HCT116 (cell line): ENCODE measurements around the gene ACER2. TPM values are rescaled to one million over a fixed set of nuclear protein-coding genes. Genes with fewer than 3 reads are reported as not detected.
"Not testable (repeated sequence)": the region's sequence is repeated elsewhere in the genome, so short reads cannot be mapped to it uniquely, and the experiment has no call there.

Experiments used
- ATAC-seq: fragments of 200-7000 bp; cut with Tn5 transposase; 2 replicates; pipeline ENCODE4 v1.9.1; 2020; ENCODE audit warnings: mild to moderate bottlenecking, moderate library complexity
- BruUV-seq: library from RNA; stranded (reverse); fragments of 400-500 nt; replicated peaks from 2 replicates; lab custom pipeline; 2021; lab: Mats Ljungman, UMichigan
- CTCF ChIA-PET: fragments of 300-600 bp; sonication (Branson Sonifier 250); formaldehyde crosslinking; loops from one replicate; lab custom pipeline; 2021; ENCODE audit warnings: antibody characterized with exemption; lab: Charles Lee
- POLR2A ChIA-PET: fragments of 300-600, 350-600 bp; sonication (Branson Sonifier 250); formaldehyde crosslinking; loops from one replicate; lab custom pipeline; 2021; ENCODE audit warnings: antibody characterized with exemption; lab: Charles Lee
- RAD21 ChIA-PET, 2 experiments: fragments of 300-600 bp; sonication (Branson Sonifier 250); formaldehyde crosslinking; loops; one replicate each; lab custom pipeline; 2023; ENCODE audit warnings: low total read pairs in 2 of 2; ENCODE audit not compliant: uncharacterized antibody in 2 of 2, unreplicated experiment in 2 of 2, low non-redundant PET in 1 of 2; lab: Charles Lee
- DNase-seq: peaks from one replicate; pipeline ENCODE4 v3.0.0-alpha.2; 2010; ENCODE audit warnings: low read depth, low spot score
- H2AFZ ChIP-seq: fragments of 200-600 bp; shearing (Covaris generic), sonication (generic); 2 replicates; pipeline ENCODE4 v1.6.1; 2017; ENCODE audit warnings: low read depth, mixed run types, mixed read lengths, antibody characterized with exemption, low read length; ENCODE audit not compliant: poor library complexity, severe bottlenecking
- H3K27ac ChIP-seq: 2 replicates; pipeline ENCODE4 v1.5.1; 2012; ENCODE audit warnings: low read depth, low read length
- H3K27me3 ChIP-seq: fragments of 200-600 bp; sonication (generic); 2 replicates; pipeline ENCODE4 v1.6.1; 2016; ENCODE audit warnings: mixed run types, low read length, mixed read lengths; ENCODE audit not compliant: insufficient read depth
- H3K36me3 ChIP-seq, 2 experiments: fragments of 200-500 bp in 1 of 2; fragments of 200-600 bp in 1 of 2; sonication (Bioruptor generic) in 1 of 2; sonication (generic) in 1 of 2; 2 replicates each; pipeline versions ENCODE4 v1.5.1 to v1.6.1; 2014 to 2016; ENCODE audit warnings: low read length in 2 of 2, inconsistent platforms in 1 of 2, mixed read lengths in 1 of 2, mixed run types in 1 of 2; ENCODE audit not compliant: insufficient read depth in 2 of 2, control insufficient read depth in 1 of 2
- H3K4me1 ChIP-seq, 2 experiments: fragments of 200-600 bp in 1 of 2; sonication (generic) in 1 of 2; 2 replicates each; pipeline versions ENCODE4 v1.5.1 to v1.6.1; 2012 to 2017; ENCODE audit warnings: low read length in 2 of 2, inconsistent platforms in 1 of 2, mild to moderate bottlenecking in 1 of 2, mixed read lengths in 1 of 2, mixed run types in 1 of 2, moderate library complexity in 1 of 2; ENCODE audit not compliant: insufficient read depth in 2 of 2, control insufficient read depth in 1 of 2
- H3K4me2 ChIP-seq: fragments of 200-600 bp; sonication (generic); 2 replicates; pipeline ENCODE4 v1.6.1; 2017; ENCODE audit warnings: mixed run types, low read length, mixed read lengths
- H3K4me3 ChIP-seq, 2 experiments: fragments of 200-600 bp in 1 of 2; sonication (generic) in 1 of 2; replicated peaks in 1 of 2; 2 replicates each; pipeline ENCODE4 v1.5.1; 2011 to 2016; ENCODE audit warnings: low read length in 2 of 2, control low read depth in 1 of 2, low read depth in 1 of 2, mild to moderate bottlenecking in 1 of 2, mixed read lengths in 1 of 2, mixed run types in 1 of 2
- H3K79me2 ChIP-seq: fragments of 200-600 bp; sonication (generic); 2 replicates; pipeline ENCODE4 v1.6.1; 2017; ENCODE audit warnings: mild to moderate bottlenecking, mixed run types, low read length, moderate library complexity, mixed read lengths; ENCODE audit not compliant: insufficient read depth
- H3K9ac ChIP-seq: fragments of 200-600 bp; sonication (generic); 2 replicates; pipeline ENCODE4 v1.6.1; 2016; ENCODE audit warnings: low read length, mixed read lengths
- H3K9me2 ChIP-seq: fragments of 200-600 bp; sonication (generic), shearing (Covaris generic); 2 replicates; pipeline ENCODE4 v1.6.1; 2017; ENCODE audit warnings: mixed run types, mild to moderate bottlenecking, moderate library complexity; ENCODE audit not compliant: insufficient read depth
- H3K9me3 ChIP-seq, 2 experiments: fragments of 200-500 bp in 1 of 2; fragments of 200-600 bp in 1 of 2; sonication (Bioruptor generic) in 1 of 2; sonication (generic) in 1 of 2; 2 replicates each; pipeline ENCODE4 v1.6.1; 2014 to 2017; ENCODE audit warnings: low read length in 2 of 2, mixed read lengths in 2 of 2, inconsistent platforms in 1 of 2, low read depth in 1 of 2, mild to moderate bottlenecking in 1 of 2, mixed run types in 1 of 2, moderate library complexity in 1 of 2; ENCODE audit not compliant: control insufficient read depth in 1 of 2, insufficient read depth in 1 of 2
- H4K20me1 ChIP-seq: fragments of 200-600 bp; sonication (generic), shearing (Covaris generic); 2 replicates; pipeline ENCODE4 v1.6.1; 2017; ENCODE audit warnings: mixed run types, mild to moderate bottlenecking, moderate library complexity; ENCODE audit not compliant: insufficient read depth
- ATF3 ChIP-seq: IDR thresholded peaks from 2 replicates; pipeline ENCODE4 v1.6.1; 2012
- CBX3 ChIP-seq: IDR thresholded peaks from 2 replicates; pipeline ENCODE4 v1.6.1; 2012; ENCODE audit warnings: low read depth
- CEBPB ChIP-seq: IDR thresholded peaks from 2 replicates; pipeline ENCODE4 v1.6.1; 2012; ENCODE audit warnings: low read depth
- EGR1 ChIP-seq: IDR thresholded peaks from 2 replicates; pipeline ENCODE4 v1.6.1; 2012; ENCODE audit warnings: low read depth
- ELF1 ChIP-seq: IDR thresholded peaks from 2 replicates; pipeline ENCODE4 v1.6.1; 2012; ENCODE audit warnings: low read depth, borderline replicate concordance
- EZH2 ChIP-seq: fragments of 200-600 bp; sonication (generic); IDR thresholded peaks from 2 replicates; pipeline ENCODE4 v1.6.1; 2017; ENCODE audit warnings: antibody characterized with exemption, mixed run types
- EZH2phosphoT487 ChIP-seq: fragments of 200-600 bp; IDR thresholded peaks from 2 replicates; pipeline ENCODE4 v1.6.1; 2018; ENCODE audit warnings: antibody characterized with exemption, borderline replicate concordance
- FOSL1 ChIP-seq: IDR thresholded peaks from 2 replicates; pipeline ENCODE4 v1.6.1; 2012; ENCODE audit warnings: low read depth
- POLR2A ChIP-seq: IDR thresholded peaks from 2 replicates; pipeline ENCODE4 v1.7.0; 2011; ENCODE audit warnings: borderline replicate concordance; ENCODE audit not compliant: insufficient read depth, insufficient read length; ENCODE audit errors: extremely low read depth
- REST ChIP-seq: IDR thresholded peaks from 2 replicates; pipeline ENCODE4 v1.6.1; 2012; ENCODE audit warnings: low read depth
- SIN3A ChIP-seq: IDR thresholded peaks from 2 replicates; pipeline ENCODE4 v1.6.1; 2012; ENCODE audit warnings: low read depth
- SP1 ChIP-seq: IDR thresholded peaks from 2 replicates; pipeline ENCODE4 v1.6.1; 2012; ENCODE audit warnings: low read depth
- SRF ChIP-seq: IDR thresholded peaks from 2 replicates; pipeline ENCODE4 v1.6.1; 2012; ENCODE audit warnings: low read depth
- TCF7L2 ChIP-seq: IDR thresholded peaks from 2 replicates; pipeline ENCODE4 v1.7.0; 2011; ENCODE audit warnings: borderline replicate concordance, inconsistent platforms; ENCODE audit not compliant: insufficient read depth, insufficient read length; ENCODE audit errors: extremely low read depth
- ZBTB33 ChIP-seq: IDR thresholded peaks from 2 replicates; pipeline ENCODE4 v1.6.1; 2011; ENCODE audit warnings: mild to moderate bottlenecking, low read length, moderate library complexity; ENCODE audit not compliant: insufficient replicate concordance; ENCODE audit errors: extremely low read depth
- ZFX ChIP-seq: fragments of 450-650 bp; IDR thresholded peaks from 2 replicates; pipeline ENCODE4 v1.6.1; 2017
- intact Hi-C: fragments of 100-400 bp; cut with micrococcal nuclease; formaldehyde crosslinking; loops from 2 replicates; pipeline ENCODE4 v1.10.0; 2022
- total RNA-seq: library from RNA; stranded (reverse); gene quantifications from one replicate; pipeline ENCODE4 v1.2.1, GENCODE V29; 2021; ENCODE audit not compliant: unreplicated experiment

Gene ACER2
- total RNA-seq, 1 experiment from 2014 or later: 4.3 TPM

GRCh38 chr9:19381656-19382055, 27.2 kb upstream of the ACER2 start:
- ChIA-PET POLR2A (no interaction called here), RAD21 (no interaction called here), CTCF (no interaction called here)
- no peak for ATAC-seq
- H3K36me3 ChIP-seq: peaks cover 29 to 31% of the 10 kb centered on the region in 2 experiments
- no peaks in the 10 kb centered on the region for H3K9me2 ChIP-seq
- peak overlapping the region; percentile 77 for H3K4me2 ChIP-seq
- peaks cover 20% of the 10 kb centered on the region for H4K20me1 ChIP-seq
- BruUV-seq: no TSS peak
- TF ChIP-seq ATF3: no peak
- TF ChIP-seq SRF: no peak
- TF ChIP-seq TCF7L2: no peak
- TF ChIP-seq EZH2: no peak
- no peak for TF ChIP-seq FOSL1
- TF ChIP-seq ZBTB33: no peak
- TF ChIP-seq SP1: no peak
- TF ChIP-seq EZH2phosphoT487: no peak
- no peak for TF ChIP-seq CBX3
- TF ChIP-seq REST: no peak
- no peak for TF ChIP-seq ELF1
- no peak for TF ChIP-seq CEBPB
- TF ChIP-seq EGR1: no peak
- TF ChIP-seq POLR2A: no peak
- no peak for TF ChIP-seq SIN3A
- TF ChIP-seq ZFX: no peak
- H3K4me3 ChIP-seq: peak overlapping the region; percentile 91 to 98; a peak in 3 of 4 replicates
- no peak overlapping the region for H2AFZ ChIP-seq
- H3K9ac ChIP-seq: no peak overlapping the region
- H3K27ac ChIP-seq: no peak overlapping the region
- intact Hi-C loops: no loop called here
- H3K9me3 ChIP-seq: no peaks in the 10 kb centered on the region
- peaks cover 9 to 18% of the 10 kb centered on the region in 2 experiments for H3K4me1 ChIP-seq
- peaks cover 44% of the 10 kb centered on the region for H3K79me2 ChIP-seq
- H3K27me3 ChIP-seq: no peaks in the 10 kb centered on the region
- DNase-seq: no peak

- H3K9me3 ChIP-seq, intact Hi-C loops, H3K9ac ChIP-seq, ATAC-seq, H3K36me3 ChIP-seq, H3K4me1 ChIP-seq, H3K27me3 ChIP-seq, CTCF ChIA-PET, RAD21 ChIA-PET, H3K4me2 ChIP-seq, H4K20me1 ChIP-seq, BruUV-seq, H2AFZ ChIP-seq, H3K9me2 ChIP-seq, H3K4me3 ChIP-seq, H3K27ac ChIP-seq, DNase-seq, POLR2A ChIA-PET: not testable (repeated sequence)
- peaks cover 10% of the 10 kb centered on the region; the same call in 1 of the 2 replicates for H3K79me2 ChIP-seq
These were observed 23.6 kb upstream of the ACER2 start for GRCh38 chr9:19385212-19385611.
